ENCODE results near the gene NELFA. TPM values are rescaled to one million over a fixed set of nuclear protein-coding genes. Genes with fewer than 3 reads are reported as not detected.

Gene NELFA
- total RNA-seq, 1 experiment from 2014 or later, result 56.1 TPM

DNA sequence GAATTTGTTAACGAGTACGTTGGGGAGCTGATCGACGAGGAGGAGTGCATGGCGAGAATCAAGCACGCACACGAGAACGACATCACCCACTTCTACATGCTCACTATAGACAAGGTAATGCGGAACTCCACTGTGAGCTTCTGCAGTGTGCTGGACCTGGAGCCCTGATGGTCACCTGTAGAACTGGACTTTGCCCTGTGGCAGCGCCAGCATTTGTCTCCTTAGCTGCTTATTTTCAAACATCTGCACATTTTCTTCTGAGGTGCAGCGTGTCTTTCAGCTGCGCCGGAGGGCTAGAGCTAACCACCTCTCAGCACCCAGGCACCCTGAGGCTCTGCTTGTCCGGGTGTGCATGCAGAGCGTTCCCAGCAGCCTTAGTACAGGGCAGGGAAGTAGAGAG is 47.7 kb downstream of the NELFA start:
- DNase-seq (ENCODE audit: low read depth, low spot score), result no peak
- no peaks in the 10 kb centered on the region for H3K9me2 ChIP-seq (ENCODE audit: insufficient read depth)
- no peak overlapping the region for H3K4me3 ChIP-seq (replicated peaks in 1 of 2; ENCODE audit: low read depth in 1 of 2, low read length in 2 of 2)
- no peak overlapping the region for H3K4me2 ChIP-seq (ENCODE audit: low read length)
- H3K4me1 ChIP-seq (ENCODE audit: control insufficient read depth in 1 of 2, insufficient read depth in 2 of 2, low read length in 2 of 2), result no peaks in the 10 kb centered on the region
- no peak overlapping the region for H3K27ac ChIP-seq (ENCODE audit: low read depth, low read length)
- no peak overlapping the region for H2AFZ ChIP-seq (ENCODE audit: low read depth, low read length, poor library complexity, severe bottlenecking)
- peaks cover 40 to 70% of the 10 kb centered on the region in 2 experiments for H3K36me3 ChIP-seq (ENCODE audit: control insufficient read depth in 1 of 2, insufficient read depth in 2 of 2, low read length in 2 of 2)
- no peaks in the 10 kb centered on the region for H3K9me3 ChIP-seq (ENCODE audit: control insufficient read depth in 1 of 2, insufficient read depth in 1 of 2, low read depth in 1 of 2, low read length in 2 of 2)
- RAD21 ChIA-PET (ENCODE audit: low non-redundant PET in 1 of 2, low total read pairs in 2 of 2, uncharacterized antibody in 2 of 2, unreplicated experiment in 2 of 2), result no interaction called here
- TF ChIP-seq JUND (IDR thresholded peaks at IDR 0.05) (no peak), SP1 (IDR thresholded peaks at IDR 0.05; ENCODE audit: low read depth) (no peak), POLR2AphosphoS5 (IDR thresholded peaks at IDR 0.05; ENCODE audit: low read depth, low read length) (no peak)
- no peaks in the 10 kb centered on the region for H3K27me3 ChIP-seq (ENCODE audit: insufficient read depth, low read length)
- H3K9ac ChIP-seq (ENCODE audit: low read length), result no peak overlapping the region
- intact Hi-C loops (cut with micrococcal nuclease), result no loop called here
- peaks cover 32% of the 10 kb centered on the region for H3K79me2 ChIP-seq (ENCODE audit: insufficient read depth, low read length)
- no TSS peak for BruUV-seq (replicated peaks)
- ATAC-seq, result no peak
- H4K20me1 ChIP-seq (ENCODE audit: insufficient read depth), result no peaks in the 10 kb centered on the region
- POLR2A ChIA-PET, result no interaction called here
- CTCF ChIA-PET, result no interaction called here

DNA sequence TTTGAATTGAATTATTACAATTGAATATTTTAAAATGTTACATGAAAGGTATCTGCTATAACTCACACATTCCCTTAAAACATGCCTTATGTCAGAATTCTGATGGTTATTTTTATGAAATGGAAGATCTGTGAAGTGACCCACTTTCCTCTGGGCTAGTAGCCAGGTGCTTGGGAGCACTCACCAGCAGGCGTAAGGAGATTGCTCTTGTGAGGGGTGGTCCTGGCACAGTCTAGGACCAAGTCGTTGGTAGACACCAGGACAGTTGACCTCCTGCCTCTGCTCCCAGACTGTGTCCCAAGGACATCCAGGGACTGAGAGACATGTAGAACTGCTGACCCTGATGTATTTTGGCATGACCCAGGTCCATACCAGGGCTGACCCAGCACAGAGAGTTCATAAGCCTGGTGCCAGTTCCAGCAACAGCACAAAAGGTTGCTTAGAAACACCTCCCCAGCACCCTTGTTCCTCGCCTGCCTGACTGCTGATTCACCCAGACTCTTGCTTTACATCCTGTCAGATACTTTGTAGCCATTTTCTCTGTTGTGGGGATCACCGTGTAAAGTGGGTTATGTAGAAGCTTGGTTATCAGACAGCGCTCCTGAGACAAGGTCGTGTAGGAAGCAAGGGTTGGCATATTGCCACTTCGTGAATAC is 48.5 kb downstream of the NELFA start:
- no TSS peak for BruUV-seq (replicated peaks)
- Histone ChIP-seq H3K79me2 (ENCODE audit: insufficient read depth, low read length) (peaks cover 30% of the 10 kb centered on the region), H3K4me2 (ENCODE audit: low read length) (no peak overlapping the region), H4K20me1 (ENCODE audit: insufficient read depth) (no peaks in the 10 kb centered on the region), H3K4me3 (replicated peaks in 1 of 2; ENCODE audit: low read depth in 1 of 2, low read length in 2 of 2) (no peak overlapping the region), H3K27ac (ENCODE audit: low read depth, low read length) (no peak overlapping the region), H3K27me3 (ENCODE audit: insufficient read depth, low read length) (no peaks in the 10 kb centered on the region), H3K9ac (ENCODE audit: low read length) (no peak overlapping the region), H3K9me2 (ENCODE audit: insufficient read depth) (no peaks in the 10 kb centered on the region), H3K9me3 (ENCODE audit: control insufficient read depth in 1 of 2, insufficient read depth in 1 of 2, low read depth in 1 of 2, low read length in 2 of 2) (no peaks in the 10 kb centered on the region), H3K36me3 (ENCODE audit: control insufficient read depth in 1 of 2, insufficient read depth in 2 of 2, low read length in 2 of 2) (peaks cover 42 to 77% of the 10 kb centered on the region in 2 experiments), H2AFZ (ENCODE audit: low read depth, low read length, poor library complexity, severe bottlenecking) (no peak overlapping the region), H3K4me1 (ENCODE audit: control insufficient read depth in 1 of 2, insufficient read depth in 2 of 2, low read length in 2 of 2) (no peaks in the 10 kb centered on the region)
- ATAC-seq (no peak), DNase-seq (ENCODE audit: low read depth, low spot score) (no peak)
- RAD21 ChIA-PET (ENCODE audit: low non-redundant PET in 1 of 2, low total read pairs in 2 of 2, uncharacterized antibody in 2 of 2, unreplicated experiment in 2 of 2), result no interaction called here
- CTCF ChIA-PET, result no interaction called here
- intact Hi-C loops (cut with micrococcal nuclease), result no loop called here
- TF ChIP-seq, protein P1, sequence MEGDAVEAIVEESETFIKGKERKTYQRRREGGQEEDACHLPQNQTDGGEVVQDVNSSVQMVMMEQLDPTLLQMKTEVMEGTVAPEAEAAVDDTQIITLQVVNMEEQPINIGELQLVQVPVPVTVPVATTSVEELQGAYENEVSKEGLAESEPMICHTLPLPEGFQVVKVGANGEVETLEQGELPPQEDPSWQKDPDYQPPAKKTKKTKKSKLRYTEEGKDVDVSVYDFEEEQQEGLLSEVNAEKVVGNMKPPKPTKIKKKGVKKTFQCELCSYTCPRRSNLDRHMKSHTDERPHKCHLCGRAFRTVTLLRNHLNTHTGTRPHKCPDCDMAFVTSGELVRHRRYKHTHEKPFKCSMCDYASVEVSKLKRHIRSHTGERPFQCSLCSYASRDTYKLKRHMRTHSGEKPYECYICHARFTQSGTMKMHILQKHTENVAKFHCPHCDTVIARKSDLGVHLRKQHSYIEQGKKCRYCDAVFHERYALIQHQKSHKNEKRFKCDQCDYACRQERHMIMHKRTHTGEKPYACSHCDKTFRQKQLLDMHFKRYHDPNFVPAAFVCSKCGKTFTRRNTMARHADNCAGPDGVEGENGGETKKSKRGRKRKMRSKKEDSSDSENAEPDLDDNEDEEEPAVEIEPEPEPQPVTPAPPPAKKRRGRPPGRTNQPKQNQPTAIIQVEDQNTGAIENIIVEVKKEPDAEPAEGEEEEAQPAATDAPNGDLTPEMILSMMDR (IDR thresholded peaks at IDR 0.05 in 2 of 3, conservative IDR thresholded peaks at IDR 0.05 in 1 of 3; ENCODE audit: borderline replicate concordance in 1 of 3, insufficient read depth in 1 of 3, low read depth in 2 of 3, low read length in 2 of 3), result no peak
- no peak for TF ChIP-seq CEBPB (IDR thresholded peaks at IDR 0.05; ENCODE audit: low read depth)
- no peak for TF ChIP-seq FOSL1 (IDR thresholded peaks at IDR 0.05; ENCODE audit: low read depth)
- no peak for TF ChIP-seq ZFX (IDR thresholded peaks at IDR 0.05)
- no peak for TF ChIP-seq ELF1 (IDR thresholded peaks at IDR 0.05; ENCODE audit: borderline replicate concordance, low read depth)
- POLR2A ChIA-PET, result no interaction called here

Data from HCT116 (cell line).